NB4 (cell line): Measurements from ENCODE around the gene ARHGAP1.

ENCODE experiments used
- DNase-seq: peaks from one replicate; pipeline ENCODE4 v3.0.0; 2010; ENCODE audit warnings: low read depth
- H3K4me3 ChIP-seq: one replicate; pipeline ENCODE4 v1.5.1; 2011; ENCODE audit warnings: mild to moderate bottlenecking, low read depth, low read length, moderate library complexity
- CTCF ChIP-seq: IDR thresholded peaks from one replicate; pipeline ENCODE4 v1.5.1; 2012; ENCODE audit warnings: low read depth, low read length
- MYC ChIP-seq: IDR thresholded peaks from 2 replicates; pipeline ENCODE4 v1.6.1; 2011; ENCODE audit warnings: low read depth, low read length
- POLR2A ChIP-seq: IDR thresholded peaks from 2 replicates; pipeline ENCODE4 v1.6.1; 2011; ENCODE audit warnings: mild to moderate bottlenecking; ENCODE audit not compliant: insufficient read length; ENCODE audit errors: extremely low read depth
- TF ChIP-seq, protein P1 (sequence below): IDR thresholded peaks from 2 replicates; pipeline ENCODE4 v1.6.1; 2011; ENCODE audit warnings: low read depth, low read length

The ARHGAP1 gene

GRCh38 chr11:46681814-46682213 is 18.6 kb downstream of the ARHGAP1 start:
- no peak overlapping the region for H3K4me3 ChIP-seq
- TF ChIP-seq, protein P1, sequence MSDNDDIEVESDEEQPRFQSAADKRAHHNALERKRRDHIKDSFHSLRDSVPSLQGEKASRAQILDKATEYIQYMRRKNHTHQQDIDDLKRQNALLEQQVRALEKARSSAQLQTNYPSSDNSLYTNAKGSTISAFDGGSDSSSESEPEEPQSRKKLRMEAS, result no peak
- no peak for DNase-seq

DNA sequence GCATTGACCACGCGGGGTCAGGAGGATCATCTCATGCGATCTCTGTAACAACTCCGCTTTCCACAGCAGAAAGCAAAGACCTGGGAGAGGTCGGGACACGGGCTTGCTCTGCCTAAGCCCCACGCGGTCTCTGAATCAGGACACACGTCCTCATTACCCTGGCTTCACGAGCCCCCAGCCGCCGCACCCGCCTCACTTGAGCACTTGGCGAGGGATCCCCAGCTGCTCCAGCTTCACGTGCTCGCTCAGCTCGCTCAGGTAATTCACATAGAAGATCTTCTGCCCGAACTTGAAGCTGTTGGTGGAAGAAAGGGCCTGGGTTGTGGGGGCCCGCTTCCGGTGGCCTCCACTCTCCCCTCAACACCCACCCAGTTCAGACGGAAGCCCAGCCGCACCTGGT is 19.6 kb downstream of the ARHGAP1 start:
- no peak overlapping the region for H3K4me3 ChIP-seq
- TF ChIP-seq, protein P1, result no peak
- TF ChIP-seq POLR2A (no peak), CTCF (no peak), MYC (no peak)
- DNase-seq, result no peak

GRCh38 chr11:46680164-46680760 is 20.2 kb downstream of the ARHGAP1 start:
- DNase-seq, result no peak
- TF ChIP-seq CTCF (no peak), MYC (no peak)
- TF ChIP-seq, protein P1, result no peak
- H3K4me3 ChIP-seq, result no peak overlapping the region

DNA sequence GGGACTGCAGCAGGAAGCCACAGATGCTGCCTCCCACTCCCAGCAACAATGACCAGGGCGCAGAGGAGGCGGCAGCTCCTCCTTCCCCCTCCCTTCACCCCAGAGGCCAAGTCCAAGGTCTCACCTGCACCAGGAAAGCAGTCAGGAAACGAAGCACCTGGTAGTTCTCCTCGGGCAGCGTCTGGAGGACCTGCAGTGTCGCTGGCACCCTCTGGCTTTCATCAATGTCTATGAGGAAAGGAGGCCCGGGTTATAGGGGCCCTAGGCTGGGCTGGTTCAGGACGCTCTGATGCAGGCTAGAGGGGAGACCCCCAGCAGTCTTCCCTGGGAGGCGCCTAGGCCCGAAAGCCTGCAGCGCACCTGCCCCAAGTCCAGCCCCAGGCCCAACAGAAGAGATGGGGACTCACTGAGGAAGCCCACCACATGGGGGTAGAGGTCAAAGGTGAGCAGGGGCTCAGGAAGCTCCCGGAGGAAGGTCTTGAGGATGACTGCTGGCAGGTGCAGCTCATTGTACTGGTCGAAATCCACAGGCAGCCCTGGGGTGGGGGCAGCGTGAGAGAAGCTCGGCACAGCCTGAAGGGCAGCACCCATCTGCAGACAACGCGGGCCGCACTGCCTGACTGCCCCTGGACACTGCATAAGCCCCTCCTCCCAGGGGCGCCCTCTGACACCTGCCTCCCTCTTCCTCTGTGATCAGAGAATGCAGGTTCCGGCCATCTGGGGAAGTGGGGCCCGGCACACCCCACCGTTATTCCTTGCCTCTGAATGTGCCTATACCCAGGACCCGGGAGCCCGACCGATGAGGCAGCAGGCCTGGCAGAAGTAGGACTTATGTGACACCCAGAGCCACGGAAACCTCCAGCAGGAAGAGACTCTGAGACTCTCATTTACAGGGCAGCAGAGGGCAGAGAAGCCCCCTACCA is 20.9 kb downstream of the ARHGAP1 start:
- TF ChIP-seq CTCF, result no peak
- TF ChIP-seq POLR2A, result no peak
- TF ChIP-seq, protein P1, result no peak
- TF ChIP-seq MYC, result no peak
- DNase-seq, result no peak
- no peak overlapping the region for H3K4me3 ChIP-seq

GRCh38 chr11:46678741-46679130 is 21.7 kb downstream of the ARHGAP1 start:
- no peak overlapping the region for H3K4me3 ChIP-seq
- TF ChIP-seq CTCF (no peak), POLR2A (no peak), MYC (no peak)
- TF ChIP-seq, protein P1, result no peak
- DNase-seq, result no peak
